ENCODE measurements around the gene CHIC2.
"Not testable (repeated sequence)": the region's sequence is repeated elsewhere in the genome, so short reads cannot be mapped to it uniquely, and the experiment has no call there.

CHIC2 gene

DNA sequence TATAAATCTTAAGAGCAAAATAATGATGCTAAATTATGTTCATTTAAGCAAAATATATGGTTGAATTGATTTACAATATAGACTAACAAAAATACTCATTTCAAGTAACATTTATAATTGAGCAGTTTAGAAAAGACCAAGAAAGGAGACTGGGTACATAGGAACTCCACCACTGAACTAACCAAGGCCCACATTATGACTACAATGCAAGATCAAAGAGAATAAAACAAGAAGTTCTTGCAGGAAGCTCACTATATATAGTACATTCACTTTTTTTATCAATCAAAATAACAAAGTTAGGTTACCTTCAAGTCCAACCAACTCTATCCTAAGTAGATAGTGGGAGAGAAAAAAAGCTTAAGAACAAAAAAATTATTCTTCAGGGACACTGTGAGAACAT lies 8.0 kb downstream of the CHIC2 start:
- TF ChIP-seq ZFX (IDR thresholded peaks at IDR 0.05), result no peak
- TF ChIP-seq, protein P1, sequence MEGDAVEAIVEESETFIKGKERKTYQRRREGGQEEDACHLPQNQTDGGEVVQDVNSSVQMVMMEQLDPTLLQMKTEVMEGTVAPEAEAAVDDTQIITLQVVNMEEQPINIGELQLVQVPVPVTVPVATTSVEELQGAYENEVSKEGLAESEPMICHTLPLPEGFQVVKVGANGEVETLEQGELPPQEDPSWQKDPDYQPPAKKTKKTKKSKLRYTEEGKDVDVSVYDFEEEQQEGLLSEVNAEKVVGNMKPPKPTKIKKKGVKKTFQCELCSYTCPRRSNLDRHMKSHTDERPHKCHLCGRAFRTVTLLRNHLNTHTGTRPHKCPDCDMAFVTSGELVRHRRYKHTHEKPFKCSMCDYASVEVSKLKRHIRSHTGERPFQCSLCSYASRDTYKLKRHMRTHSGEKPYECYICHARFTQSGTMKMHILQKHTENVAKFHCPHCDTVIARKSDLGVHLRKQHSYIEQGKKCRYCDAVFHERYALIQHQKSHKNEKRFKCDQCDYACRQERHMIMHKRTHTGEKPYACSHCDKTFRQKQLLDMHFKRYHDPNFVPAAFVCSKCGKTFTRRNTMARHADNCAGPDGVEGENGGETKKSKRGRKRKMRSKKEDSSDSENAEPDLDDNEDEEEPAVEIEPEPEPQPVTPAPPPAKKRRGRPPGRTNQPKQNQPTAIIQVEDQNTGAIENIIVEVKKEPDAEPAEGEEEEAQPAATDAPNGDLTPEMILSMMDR (conservative IDR thresholded peaks at IDR 0.05), result no peak
- no peak overlapping the region for H3K27ac ChIP-seq

DNA sequence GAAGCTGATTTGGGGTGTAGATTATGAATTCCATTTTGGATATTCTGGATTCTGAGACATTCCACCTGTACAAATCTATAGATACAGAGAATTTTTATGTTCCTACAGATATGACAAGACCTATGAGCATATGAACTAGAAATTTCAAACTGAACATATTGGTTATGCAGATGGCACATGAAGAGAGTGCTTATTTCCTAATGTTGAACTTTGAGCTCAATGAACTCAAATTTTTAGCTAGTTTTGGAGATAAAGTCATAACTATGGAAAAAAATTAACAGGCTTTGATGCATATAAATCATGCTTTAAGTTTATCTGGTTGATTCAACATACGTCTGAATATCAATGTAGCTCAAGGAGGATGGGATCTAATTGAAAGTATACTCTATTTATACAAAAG lies 8.9 kb downstream of the CHIC2 start:
- no peak for TF ChIP-seq ZFX (IDR thresholded peaks at IDR 0.05)
- TF ChIP-seq, protein P1 (conservative IDR thresholded peaks at IDR 0.05), result no peak
- H3K27ac ChIP-seq, result no peak overlapping the region

DNA sequence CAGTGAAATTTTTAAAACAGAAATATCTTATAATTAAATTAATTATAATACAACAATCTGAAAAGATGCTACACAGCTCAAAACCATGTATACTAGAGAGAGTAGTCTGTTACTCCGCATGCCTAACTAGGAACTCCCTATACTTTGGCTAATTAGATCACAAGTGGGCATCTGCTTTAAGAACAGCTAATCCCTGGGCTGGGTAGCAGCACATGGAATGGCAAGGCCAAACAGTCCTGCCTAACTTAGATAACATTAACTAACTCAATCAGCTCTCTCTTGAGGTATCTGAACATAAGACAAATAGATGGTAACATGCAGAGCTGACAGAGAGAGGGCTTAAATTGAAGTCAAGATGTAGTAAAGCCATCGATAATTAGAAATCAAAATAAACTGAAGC lies 9.9 kb downstream of the CHIC2 start:
- no peak overlapping the region for H3K27ac ChIP-seq
- TF ChIP-seq ZFX (IDR thresholded peaks at IDR 0.05), result no peak
- TF ChIP-seq, protein P1 (conservative IDR thresholded peaks at IDR 0.05), result no peak

DNA sequence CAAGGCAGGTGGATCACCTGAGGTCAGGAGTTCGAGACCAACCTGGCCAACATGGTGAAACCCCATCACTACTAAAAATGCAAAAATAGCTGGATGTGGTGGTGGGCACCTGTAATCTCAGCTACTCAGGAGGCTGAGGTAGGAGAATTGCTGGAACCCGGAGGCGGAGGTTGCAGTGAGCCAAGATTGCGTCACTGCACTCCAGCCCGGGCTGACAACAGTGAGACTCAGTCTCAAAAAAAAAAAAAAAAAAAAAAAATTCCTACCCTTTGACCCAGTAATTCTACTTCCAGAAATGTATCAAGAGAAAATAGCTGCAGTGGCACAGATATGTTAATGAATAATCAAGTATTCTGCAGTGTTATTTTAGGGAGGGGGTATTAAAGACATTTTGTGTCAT lies 11.1 kb downstream of the CHIC2 start:
- H3K27ac ChIP-seq, result not testable (repeated sequence)

DNA sequence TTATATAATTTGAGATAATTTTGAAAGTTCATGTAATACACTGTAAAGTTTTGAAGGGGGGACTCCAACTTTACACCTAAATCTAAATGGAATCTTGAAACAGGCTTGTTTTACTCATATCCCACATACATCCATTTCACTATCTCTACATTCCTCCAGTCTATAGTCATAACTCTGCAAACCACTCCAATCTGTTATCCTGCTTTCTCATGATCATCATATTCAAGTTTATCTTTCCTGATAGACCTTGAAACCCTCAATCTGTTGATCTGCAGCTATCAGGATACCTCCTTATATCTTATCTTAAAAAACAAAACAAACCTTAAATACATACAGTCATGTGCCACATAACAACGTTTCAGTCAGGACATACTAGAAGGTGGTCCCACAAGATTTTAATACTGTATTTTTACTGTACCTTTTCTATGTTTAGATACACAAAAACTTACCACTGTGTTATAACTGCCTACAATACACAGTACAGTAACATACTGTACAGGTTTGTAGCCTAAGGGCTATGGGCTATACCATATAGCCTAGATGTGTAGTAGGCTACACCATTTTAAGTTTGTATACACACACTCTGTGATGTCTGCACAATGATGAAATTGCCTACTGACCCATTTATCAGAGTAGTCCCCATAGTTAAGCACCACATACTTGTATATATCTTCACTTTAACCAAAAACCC lies 14.0 kb downstream of the CHIC2 start:
- H3K27ac ChIP-seq, result no peak overlapping the region
- TF ChIP-seq, protein P1 (conservative IDR thresholded peaks at IDR 0.05), result no peak
- TF ChIP-seq ZFX (IDR thresholded peaks at IDR 0.05), result no peak

DNA sequence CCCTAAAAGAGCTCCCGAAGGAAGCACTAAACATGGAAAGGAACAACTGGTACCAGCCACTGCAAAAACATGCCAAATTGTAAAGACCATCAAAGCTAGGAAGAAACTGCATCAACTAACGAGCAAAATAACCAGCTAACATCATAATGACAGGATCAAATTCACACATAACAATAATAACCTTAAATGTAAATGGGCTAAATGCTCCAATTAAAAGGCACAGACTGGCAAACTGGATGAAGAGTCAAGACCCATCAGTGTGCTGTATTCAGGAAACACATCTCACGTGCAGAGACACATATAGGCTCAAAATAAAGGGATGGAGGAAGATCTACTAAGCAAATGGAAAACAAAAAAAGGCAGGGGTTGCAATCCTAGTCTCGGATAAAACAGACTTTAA lies 20.8 kb downstream of the CHIC2 start:
- H3K27ac ChIP-seq, result not testable (repeated sequence)

DNA sequence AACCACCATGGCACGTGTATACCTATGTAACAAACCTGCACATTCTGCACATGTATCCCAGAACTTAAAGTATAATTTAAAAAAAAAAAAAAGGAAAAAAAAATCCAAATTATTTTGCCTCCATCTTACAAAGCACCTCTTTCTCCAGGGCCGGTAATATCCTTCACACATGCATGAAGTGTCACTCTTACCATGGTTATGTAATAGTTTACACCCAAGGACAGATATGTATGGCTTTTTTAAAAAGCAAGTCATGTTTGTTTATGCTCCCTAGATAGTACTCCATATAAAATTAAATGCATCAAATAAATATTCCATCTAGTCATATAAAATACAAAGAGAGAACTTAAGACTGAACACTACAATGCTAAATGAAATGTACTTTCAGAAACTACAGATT lies 22.5 kb downstream of the CHIC2 start:
- no peak overlapping the region for H3K27ac ChIP-seq
- TF ChIP-seq ZFX (IDR thresholded peaks at IDR 0.05), result no peak
- TF ChIP-seq, protein P1 (conservative IDR thresholded peaks at IDR 0.05), result no peak

DNA sequence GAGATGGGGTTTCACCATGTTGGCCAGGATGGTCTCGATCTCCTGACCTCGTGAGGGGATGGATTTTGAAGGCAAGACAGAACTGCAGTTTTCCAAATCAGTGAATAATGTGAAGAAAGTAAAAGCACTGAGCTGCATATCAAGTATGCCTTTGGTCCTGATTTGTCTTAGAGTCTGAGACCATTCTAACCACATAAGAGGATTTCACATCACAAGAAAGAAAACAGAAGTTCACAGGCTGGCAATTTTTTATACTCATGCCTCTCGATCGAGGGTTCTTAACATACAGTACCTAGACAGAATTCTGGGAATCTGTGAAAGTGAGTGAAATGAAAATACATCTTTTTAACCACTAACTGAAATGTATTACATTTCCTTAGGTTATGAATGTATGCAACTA lies 23.3 kb downstream of the CHIC2 start:
- no peak for TF ChIP-seq ZFX (IDR thresholded peaks at IDR 0.05)
- TF ChIP-seq, protein P1 (conservative IDR thresholded peaks at IDR 0.05), result no peak
- H3K27ac ChIP-seq, result no peak overlapping the region

All from C4-2B (cell line).